Measurements from ENCODE around the gene CACNG1.

DNA sequence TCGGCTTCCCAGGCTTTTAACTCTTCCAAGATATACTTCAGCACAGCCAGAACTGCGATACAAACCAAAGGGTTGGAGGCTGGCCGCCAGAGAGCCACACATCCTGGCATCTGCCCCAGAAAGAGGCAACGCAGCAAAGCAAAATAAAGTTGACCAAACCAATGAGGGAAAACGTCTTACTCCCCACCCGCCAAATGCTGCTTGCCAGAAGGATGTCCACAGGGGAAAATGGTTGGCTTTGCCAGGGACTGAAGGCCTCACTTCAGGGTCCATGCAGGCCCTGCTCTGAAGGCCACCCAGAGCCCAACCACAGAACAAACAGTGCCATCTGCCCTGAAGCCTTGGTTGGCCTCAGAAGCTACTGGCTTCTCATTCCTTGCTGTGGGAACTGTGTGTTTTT is 15.0 kb downstream of the CACNG1 start:
- TF ChIP-seq POLR2A (IDR thresholded peaks at IDR 0.05; ENCODE audit: low read depth, low read length) (no peak), POLR2AphosphoS5 (IDR thresholded peaks at IDR 0.05; ENCODE audit: low read depth, low read length) (no peak)
